ENCODE measurements around the gene CNTNAP2. TPM values are rescaled to one million over a fixed set of nuclear protein-coding genes. Genes with fewer than 3 reads are reported as not detected.

CNTNAP2 gene
- total RNA-seq, 1 donor from 2014 or later: 110 TPM

DNA sequence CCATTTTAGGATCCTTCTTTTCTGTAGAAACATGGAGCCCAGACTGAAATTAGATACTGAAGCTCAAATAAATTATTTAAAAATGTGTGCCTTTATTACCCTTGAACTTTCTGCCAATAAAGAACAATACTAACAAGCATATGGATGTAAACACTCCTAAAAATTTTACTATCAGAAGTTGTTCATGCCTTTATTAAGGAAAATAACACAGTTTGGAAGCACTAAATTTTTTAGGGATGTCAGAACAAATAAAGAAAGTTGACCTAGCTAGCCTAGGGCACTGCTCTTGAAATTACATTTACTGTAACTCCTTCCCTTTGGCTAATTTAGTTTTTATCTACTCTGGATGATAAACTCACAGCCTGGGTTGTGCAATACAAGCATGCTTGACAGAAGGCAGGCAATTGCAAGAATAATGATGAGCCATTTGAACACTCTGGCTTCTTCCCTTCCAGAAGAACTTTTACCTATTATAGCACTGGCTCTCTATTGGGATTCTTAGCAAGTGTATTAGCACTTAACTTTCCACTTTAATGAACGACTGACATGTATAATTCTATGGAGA, 2122.2 kb downstream of the CNTNAP2 start:
- no peak for DNase-seq (ENCODE audit: low spot score in 2 of 2)
- FAIRE-seq: no peak

DNA sequence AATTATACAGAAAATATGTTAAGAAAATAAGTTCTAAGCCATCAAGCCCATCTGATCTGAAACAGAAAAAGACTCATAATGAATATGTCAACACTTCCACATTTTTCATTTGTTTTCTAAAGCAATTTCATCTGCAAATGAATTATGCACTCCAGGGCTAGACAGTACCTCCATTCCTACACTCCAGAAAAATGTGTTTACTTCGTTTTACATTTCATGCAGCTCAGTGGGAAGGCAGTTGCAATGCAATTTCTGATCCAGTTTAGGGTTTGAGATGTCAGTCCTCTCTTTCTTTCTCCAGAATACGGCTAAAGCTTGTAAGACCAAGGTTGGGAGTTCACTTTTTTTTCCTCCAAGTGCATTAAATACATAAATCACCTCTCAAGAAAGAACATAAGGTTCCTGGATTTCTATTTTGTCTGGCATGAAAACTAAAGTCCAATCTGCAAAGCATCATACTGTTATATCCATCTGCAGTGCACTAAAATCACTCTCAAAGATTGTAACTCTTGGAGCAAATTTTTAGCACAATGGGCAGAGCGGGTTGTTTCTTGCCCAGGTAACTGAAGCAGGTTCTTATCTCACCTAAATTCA, 2125.2 kb downstream of the CNTNAP2 start:
- no peak for FAIRE-seq

DNA sequence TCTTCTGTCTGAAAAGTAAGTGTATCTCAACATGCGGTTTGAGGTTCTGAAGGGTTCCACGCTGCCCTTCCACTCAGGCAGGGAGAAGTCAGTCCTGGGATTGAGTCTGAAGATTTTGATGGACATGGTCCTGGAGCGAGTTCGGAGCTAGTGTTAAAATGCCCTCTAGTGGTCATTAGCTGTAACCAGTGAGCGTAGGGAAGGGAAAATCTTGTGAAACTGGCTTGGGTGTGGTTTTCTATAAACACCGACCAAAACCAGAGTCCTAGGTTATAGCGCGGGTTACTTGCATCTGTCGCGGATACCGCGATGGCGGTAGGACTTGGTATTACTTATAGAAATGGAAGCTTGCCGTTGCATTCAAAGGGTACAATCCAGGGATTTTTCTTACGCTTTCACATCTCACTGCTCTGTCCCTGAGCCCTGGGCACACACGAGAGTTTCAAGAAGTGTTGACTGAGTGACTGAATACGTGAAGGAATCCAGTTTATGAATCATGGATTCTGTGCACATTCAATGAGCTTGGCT, 2125.8 kb downstream of the CNTNAP2 start:
- DNase-seq (ENCODE audit: low spot score in 2 of 2) (peak; percentile 4 to 24), FAIRE-seq (no peak)

More for the DNA sequence above, 2125.2 kb downstream of the CNTNAP2 start:
- no peak for DNase-seq (ENCODE audit: low spot score in 2 of 2)

DNA sequence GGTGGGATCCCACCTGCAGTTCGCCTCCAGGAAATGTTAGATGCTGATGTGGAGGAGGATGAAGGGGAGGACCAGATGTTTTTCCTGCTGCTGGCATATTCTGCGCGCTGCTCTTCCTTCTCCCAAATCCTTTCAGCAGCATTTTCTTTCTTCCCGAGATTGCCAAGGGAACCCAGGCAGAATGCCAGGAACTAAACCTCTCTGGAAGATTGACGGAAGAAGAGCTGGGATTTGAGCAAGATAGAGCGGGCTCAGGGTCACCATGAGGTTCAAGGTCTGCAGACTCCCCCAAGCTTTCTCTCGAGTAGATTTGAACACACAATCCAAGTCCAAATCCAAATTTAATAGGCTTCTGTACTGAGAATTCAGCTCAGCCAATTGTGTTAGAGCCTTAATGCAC, 2128.8 kb downstream of the CNTNAP2 start:
- DNase-seq (ENCODE audit: low spot score in 2 of 2): no peak
- no peak for FAIRE-seq

DNA sequence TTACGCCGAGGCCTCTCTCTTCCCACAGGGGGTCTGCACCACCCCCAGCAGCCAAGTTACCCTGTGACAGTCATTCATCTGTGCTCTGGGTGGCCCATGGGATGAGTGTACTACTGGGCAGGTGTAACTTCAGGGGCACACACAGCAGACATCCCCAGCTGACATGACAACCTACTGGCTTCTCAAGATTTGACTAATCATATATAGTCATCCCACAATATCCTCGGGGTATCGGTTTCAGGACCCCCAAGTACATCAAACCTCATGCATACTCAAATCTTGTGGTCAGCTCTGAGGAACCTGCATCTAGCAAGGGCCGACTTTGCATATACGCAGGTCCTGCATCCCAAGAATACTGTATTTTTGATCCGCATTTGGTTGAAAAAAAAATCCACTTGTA, 2137.0 kb downstream of the CNTNAP2 start:
- no peak for DNase-seq (ENCODE audit: low spot score in 2 of 2)
- no peak for FAIRE-seq

DNA sequence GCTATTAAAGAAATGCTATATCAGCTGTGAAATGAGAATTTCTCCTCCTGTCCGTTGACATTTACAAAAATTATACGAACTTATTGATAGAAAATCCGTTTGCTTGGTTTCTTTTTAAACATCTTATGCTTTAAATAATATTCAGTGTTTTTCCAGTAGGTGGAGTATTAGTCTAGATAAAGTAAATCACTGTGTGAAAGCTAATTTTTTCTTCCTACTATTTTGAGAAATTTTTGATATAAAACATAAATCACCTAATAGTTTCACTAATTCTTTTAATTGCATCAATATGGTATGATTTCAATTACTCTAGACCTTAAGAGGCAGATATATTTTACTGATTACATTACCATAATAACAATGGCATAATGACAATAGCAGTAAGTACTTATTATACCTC, 2138.7 kb downstream of the CNTNAP2 start:
- DNase-seq (ENCODE audit: low spot score in 2 of 2) (no peak), FAIRE-seq (peak; percentile 50)

DNA sequence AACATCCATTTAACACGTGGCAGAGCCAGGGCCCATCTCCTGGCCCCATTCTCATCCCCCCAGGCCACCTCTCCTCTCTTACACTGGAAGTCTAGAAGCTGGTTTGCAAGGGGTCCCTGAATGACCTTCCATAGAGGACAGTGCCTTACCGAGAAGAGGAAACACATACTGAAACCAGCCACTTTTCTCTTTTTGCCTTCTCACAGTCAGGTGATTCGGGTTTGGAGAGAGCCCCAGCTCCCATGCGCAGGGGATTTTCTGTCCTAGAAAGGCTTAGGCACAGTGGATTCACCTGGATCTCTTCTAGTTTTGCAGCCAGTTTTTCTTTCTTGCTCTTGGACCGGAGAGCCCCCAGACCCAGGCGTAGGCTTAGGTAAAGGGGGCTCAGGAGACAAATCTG, 2139.8 kb downstream of the CNTNAP2 start:
- FAIRE-seq: no peak

DNA sequence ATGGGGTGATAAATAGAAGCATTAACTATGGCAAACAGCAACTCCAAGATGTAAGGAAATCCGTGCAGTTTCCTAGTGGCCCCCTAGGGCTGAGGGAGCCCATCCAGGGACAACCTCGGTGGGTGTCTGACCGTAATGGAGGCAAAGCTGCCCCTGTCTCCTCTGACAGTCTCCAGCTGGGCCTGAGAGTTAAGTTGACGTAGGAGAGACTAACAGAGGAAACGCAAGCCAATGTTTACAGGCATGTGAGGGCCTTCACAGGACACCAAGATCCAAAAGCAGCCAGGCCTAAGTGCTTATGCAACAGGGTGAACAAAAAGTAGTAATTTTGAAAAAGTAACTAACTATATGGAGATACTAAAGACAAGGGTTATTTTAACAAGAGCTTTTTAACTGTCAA, 2144.0 kb downstream of the CNTNAP2 start:
- FAIRE-seq (no peak), DNase-seq (ENCODE audit: low spot score in 2 of 2) (no peak)

More for the DNA sequence above, 2139.8 kb downstream of the CNTNAP2 start:
- DNase-seq (ENCODE audit: low spot score in 2 of 2): no peak

DNA sequence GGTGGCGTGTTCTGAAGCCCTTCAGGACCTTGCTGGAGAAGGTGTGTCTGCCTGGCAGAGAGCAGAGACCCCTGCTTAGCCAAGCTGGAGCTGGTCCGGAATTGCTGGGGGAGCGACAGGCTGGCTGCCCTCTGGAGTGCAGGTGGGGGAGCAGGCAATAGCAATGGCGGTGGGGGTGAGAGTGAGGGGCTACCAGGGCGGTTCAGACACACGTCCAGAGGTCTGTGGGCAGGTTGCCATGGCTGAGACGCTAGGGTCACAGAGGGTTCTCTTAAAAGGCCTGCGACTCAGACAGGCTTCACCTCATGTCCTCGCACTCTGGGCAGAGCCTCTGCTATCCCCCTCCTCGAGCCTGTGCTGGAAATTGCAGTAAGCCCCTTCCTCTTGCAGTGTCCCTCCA, 2144.9 kb downstream of the CNTNAP2 start:
- no peak for DNase-seq (ENCODE audit: low spot score in 2 of 2)
- no peak for FAIRE-seq

DNA sequence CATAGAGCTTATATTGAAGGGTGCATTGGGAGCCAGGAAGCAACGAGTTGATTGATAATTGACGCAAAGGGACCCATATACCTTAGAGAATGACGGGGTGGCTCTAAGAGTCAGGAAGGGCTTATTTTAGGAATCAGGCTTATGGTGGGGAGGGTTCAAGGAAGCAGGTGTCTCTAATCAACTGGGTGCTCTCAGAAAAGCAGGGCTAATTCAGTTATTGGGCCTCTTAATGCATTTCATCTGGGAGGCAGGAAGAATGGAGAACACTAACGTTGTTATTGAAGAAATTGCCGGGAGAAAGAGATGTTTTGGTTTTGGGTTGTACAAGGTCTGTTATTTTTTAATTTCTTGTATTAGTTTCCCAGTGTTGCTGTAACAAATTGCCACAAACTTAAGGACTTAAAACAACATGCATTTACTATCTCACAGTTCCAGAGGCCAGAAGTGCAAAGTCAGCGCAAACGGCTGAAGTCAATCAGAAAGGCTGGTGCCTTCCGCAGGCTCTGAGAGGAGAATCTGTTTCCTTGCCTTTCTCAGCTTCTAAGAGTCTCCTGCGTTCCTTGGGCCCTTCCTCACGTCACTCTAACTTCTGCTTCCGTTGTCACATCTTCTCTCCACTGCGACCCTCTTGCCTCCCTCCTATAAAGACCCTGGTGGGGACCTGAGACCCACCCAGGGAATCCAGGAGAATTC, 2145.5 kb downstream of the CNTNAP2 start:
- DNase-seq (ENCODE audit: low spot score in 2 of 2): no peak
- no peak for FAIRE-seq

DNA sequence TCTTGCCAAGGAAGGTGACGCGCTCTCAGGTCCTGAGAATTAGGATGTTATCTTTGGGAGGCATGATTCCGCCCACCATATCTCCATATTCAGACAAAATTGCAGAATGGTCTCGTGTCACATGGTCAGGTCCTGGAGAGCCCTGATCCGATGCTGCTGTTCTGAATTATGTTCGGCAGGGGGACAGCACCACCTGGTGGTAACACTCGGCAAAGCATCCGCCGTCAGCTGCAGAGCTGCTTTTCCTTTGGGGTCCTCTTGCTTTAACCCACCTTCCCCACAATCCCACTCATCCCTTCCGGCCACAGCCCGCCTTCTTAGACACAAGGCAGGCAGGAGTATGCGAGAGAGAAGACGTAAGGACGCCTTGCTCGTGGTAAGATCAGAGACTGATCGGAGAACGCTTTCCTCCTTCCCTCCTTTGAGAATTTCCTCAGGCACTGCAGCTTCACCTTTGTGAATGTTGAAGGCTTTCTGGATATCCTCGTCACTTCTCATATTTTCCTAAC, 2146.2 kb downstream of the CNTNAP2 start:
- no peak for FAIRE-seq
- peak; percentile 26 to 62 for DNase-seq (ENCODE audit: low spot score in 2 of 2)

DNA sequence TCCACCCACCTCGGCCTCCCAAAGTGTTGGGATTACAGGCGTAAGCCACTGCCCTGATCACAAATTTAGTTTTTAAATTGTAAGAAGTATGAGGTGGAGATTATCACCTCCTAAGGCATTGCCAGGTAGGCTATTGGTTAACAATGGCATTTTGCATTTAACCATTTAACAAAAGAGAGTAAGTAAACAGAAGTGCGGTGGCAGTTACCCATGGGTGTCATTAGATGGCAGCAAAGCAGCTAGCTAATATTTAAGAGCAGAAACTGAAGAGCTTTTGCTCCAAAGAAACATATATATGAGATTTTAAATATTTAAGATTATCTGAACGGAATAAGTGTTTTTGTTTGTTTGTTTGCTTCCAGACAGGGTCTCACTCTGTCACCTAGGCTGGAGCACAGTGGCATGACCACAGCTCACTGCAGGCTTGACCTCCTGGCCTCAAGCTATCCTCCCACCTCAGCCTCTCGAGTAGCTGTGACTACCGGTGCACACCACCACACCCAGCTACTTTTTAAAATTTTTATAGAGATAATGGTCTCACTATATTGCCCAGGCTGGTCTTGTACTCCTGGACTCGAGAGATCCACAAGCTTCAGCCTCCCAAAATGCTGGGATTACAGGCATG, 2148.4 kb downstream of the CNTNAP2 start:
- DNase-seq (ENCODE audit: low spot score in 2 of 2) (peak in 1 of 2 donors; percentile 25), FAIRE-seq (no peak)

DNA sequence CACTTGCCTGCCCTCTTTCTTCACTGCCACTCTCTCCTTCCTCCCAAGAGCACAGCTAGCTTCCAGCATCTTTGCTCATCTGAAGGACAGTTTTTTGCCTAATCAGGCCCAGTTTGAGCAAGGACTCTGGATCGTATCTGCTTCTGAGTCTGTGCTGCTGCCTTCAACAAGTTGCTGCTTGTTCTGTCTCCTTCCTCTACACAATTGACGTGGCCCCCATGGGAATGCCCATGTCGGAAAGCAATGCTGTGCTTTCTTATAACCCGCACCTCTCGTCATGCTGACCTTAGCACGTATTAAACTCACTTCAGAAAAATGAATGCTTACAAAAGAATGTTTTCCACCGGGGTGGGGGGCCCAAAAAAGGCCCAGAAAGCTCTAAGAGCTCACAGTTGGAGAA, 2149.3 kb downstream of the CNTNAP2 start:
- DNase-seq (ENCODE audit: low spot score in 2 of 2) (no peak), FAIRE-seq (no peak)

DNA sequence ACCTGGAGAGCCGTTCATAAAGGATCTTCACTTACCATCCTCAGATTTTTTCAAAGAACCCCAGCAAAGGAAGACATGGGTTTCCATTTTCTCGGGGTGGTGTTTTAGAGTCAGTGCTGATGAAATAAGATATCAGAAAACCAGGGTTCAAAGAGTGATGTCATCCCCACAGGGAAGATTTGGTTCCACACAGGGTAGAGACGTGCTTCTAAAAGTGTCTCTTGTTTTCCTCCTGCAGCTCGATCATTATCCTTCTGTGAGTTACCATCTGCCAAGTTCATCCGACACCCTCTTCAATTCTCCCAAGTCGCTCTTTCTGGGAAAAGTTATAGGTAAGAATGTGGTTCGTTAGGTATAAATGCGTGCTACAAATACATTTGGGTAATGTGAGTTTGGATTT, 2150.2 kb downstream of the CNTNAP2 start:
- FAIRE-seq (no peak), DNase-seq (ENCODE audit: low spot score in 2 of 2) (no peak)

DNA sequence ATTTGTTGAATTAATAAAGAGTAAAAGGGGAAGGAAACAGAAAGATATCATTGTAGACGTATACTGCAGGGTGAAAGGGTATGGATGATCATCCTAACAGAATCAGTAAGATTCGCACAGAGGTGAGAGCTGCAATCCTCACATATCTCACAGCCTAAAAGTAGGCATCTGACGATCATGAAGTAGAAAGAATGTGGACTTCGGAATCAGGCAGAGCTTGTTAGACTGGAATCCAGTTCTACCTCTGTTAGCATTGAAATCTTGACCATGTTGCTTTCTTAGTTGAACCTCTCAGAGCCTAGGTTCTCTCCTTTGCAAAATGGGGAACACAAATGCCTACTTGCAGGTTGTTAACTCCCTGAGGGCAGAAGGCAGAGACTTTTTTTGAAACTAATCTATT, 2154.0 kb downstream of the CNTNAP2 start:
- FAIRE-seq (no peak), DNase-seq (ENCODE audit: low spot score in 2 of 2) (no peak)

DNA sequence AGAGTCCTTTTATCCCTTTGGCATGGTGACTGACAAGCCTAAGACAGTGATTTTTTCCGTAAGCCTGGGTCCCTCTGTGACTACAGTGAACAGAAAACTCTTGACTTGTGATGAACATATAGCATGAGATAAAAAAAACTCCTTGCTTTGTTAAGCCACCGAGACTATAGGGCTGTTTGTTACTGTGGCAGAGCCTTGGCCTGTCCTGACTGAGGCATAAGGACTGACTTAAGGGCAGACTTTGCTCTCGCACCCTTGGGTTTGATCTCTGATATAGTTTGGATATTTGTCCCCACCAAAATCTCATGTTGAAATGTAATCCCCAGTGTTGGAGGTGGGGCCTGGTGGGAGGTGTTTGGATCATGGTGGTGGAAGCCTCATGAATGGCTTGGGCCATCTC, 2157.5 kb downstream of the CNTNAP2 start:
- DNase-seq (ENCODE audit: low spot score in 2 of 2): no peak

DNA sequence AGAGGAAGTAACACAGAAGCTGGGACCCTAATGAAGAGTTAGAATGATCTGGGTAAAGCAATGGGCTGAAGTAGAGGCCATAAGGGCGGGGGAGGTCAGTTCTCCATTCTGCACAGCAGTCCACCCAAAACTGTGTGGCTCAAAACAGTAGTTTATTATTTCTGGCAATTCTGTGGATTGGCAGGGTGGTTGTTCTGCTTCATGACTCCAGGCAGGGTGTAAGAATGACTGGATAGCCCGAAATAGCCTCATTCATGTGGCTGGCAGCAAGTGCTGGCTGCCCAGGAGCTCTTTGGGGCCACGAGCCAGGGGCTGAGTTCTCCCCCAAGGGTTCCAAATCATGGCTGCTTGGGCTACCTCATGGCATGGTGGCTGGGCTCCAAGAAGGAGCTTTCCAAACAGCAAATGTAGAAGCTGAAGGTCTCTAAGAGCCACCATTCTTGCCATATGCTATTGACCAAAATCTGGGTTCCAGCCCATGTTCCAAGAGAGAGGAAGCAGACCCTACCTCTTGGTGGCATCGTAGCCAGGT, 2158.8 kb downstream of the CNTNAP2 start:
- FAIRE-seq (no peak), DNase-seq (ENCODE audit: low spot score in 2 of 2) (no peak)

More for the DNA sequence above, 2157.5 kb downstream of the CNTNAP2 start:
- no peak for FAIRE-seq

DNA sequence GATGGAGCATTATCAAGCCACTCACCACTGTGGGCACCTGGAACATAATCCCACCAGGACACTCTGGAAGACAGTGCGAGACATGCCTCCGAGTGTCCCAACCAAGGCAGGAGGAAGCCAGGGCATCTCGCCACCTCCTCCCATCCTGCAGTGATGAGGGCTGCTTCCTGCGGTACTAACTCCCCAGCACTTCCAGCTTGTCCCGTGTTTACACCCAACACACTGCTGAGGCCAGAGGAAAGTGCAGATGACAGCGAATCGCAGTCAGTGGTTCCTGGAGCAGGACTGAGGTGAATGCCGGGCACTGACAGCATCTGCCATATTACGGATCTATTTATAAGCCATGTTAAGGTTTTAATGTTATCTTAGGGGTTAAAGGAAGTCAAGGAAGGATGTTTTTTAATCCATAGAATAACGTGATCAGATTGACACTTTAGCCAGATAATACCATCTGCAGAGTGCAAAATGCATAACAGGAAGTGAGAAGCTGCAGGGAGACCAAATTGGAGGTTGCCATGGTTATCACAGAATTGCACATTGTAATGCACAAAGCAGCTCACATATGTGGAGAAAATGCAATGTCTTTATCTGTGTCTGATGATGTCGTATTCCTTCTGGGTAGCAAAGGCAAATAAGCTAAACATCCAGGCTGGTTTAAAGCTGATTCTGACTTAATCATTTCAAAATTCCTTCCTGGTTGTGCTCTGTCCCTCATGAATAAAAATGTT, 2159.9 kb downstream of the CNTNAP2 start:
- peak in 1 of 2 donors; percentile 14 for DNase-seq (ENCODE audit: low spot score in 2 of 2)
- no peak for FAIRE-seq

DNA sequence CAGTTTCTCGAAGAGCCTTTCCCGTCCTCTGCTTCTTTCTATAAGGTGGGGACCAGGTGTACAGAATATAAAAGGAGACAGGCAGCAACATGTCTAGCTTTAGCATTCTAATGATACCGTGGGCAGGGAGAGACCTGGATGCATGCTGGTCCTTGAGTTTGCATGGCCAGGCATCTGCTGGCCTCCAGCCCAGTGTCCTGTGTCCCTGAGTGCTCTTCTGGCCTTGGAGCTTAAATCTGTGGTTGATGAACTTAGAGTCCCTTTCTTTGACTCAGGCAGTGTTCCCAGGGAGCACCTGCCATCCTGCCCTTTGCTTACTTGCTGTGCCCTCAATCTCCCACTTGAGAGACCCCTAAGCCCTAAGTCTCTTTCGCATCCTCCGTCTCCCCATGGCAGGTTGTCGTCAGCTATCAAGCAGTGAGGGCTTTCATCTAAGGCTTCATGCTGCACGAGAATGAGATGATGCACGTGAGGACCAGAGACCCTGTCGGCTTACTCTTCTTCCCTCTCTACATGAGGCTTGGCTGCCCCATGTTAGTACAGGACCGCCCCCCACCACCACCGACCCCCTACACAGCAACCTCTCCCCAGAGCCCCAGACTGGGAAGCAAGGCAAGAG, 2160.6 kb downstream of the CNTNAP2 start:
- DNase-seq (ENCODE audit: low spot score in 2 of 2): no peak
- FAIRE-seq: no peak

DNA sequence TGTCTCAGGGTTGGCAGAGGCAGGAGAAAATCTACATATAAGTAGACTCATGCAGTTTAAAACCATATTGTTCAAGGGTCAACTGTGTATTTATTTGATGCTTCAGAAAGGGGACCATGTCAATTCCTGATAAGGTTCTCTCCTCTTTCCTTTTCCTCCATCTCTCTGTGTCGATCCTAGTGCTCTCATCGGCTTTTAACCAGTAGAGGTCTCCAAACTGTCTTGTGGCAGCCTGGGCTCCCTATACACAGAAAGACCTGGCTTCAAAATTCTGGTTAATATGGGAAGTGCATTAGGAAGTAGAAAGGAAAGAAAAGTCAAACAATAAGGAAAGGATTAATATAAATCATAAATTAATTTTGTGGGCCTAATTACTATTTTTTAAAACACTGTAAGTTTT, 2169.5 kb downstream of the CNTNAP2 start:
- DNase-seq (ENCODE audit: low spot score in 2 of 2) (peak; percentile 17 to 27), FAIRE-seq (no peak)

Data from frontal cortex (tissue), 4 donors.